GM23338 (cell line): ENCODE data around the gene CSNK2B.

Source experiments
- CREB1 ChIP-seq: fragments of 250-450 bp; sonication (Bioruptor Pico); IDR thresholded peaks from 2 replicates; pipeline ENCODE4 v1.5.0; 2020; ENCODE audit warnings: low read depth, mild to moderate bottlenecking, moderate library complexity
- EZH2 ChIP-seq: fragments of 200-600 bp; sonication (generic); IDR thresholded peaks from one replicate; pipeline ENCODE4 v1.8.0; 2017; ENCODE audit warnings: antibody characterized with exemption, mild to moderate bottlenecking, low read depth; ENCODE audit not compliant: unreplicated experiment
- EZH2phosphoT487 ChIP-seq: fragments of 200-600 bp; sonication (generic); IDR thresholded peaks from one replicate; pipeline ENCODE4 v1.8.1; 2018; ENCODE audit warnings: antibody characterized with exemption; ENCODE audit not compliant: unreplicated experiment
- POLR2AphosphoS5 ChIP-seq: IDR thresholded peaks from 2 replicates; pipeline ENCODE4 v1.6.1; 2016; ENCODE audit warnings: antibody characterized with exemption, low read depth
- TF ChIP-seq, protein P1 (sequence below), 2 experiments: fragments of 200-600 bp in 1 of 2; sonication (generic) in 1 of 2; conservative IDR thresholded peaks; 2 replicates each; pipeline versions ENCODE4 v1.5.1 to v1.6.1; 2016 to 2017; ENCODE audit warnings: antibody characterized with exemption in 2 of 2, low read depth in 2 of 2, mild to moderate bottlenecking in 2 of 2, moderate library complexity in 1 of 2
- TF ChIP-seq, protein P2 (sequence below): IDR thresholded peaks from one replicate; pipeline ENCODE4 v1.6.1; 2018; ENCODE audit warnings: antibody characterized with exemption; ENCODE audit not compliant: unreplicated experiment

DNA sequence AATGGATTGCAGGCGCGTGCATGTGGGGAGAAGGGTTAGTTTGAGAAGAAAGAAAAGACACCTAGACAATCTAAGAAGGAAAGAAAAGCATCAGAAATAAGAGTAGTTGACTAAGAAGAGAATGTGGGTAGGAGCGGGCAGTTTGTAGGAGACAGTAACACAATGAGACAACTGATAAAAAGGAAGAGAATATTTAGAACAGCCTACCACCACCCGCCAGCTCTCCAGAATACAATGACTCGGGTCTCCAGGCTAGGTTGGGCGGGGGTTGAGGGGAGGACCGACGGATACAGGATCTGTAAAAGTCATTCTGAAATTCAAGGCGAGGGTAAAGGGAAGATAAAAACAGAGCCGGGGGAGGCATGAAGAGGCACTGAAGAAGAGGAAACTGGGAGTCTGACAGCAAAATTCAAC lies 36.5 kb downstream of the CSNK2B start:
- TF ChIP-seq, protein P1, sequence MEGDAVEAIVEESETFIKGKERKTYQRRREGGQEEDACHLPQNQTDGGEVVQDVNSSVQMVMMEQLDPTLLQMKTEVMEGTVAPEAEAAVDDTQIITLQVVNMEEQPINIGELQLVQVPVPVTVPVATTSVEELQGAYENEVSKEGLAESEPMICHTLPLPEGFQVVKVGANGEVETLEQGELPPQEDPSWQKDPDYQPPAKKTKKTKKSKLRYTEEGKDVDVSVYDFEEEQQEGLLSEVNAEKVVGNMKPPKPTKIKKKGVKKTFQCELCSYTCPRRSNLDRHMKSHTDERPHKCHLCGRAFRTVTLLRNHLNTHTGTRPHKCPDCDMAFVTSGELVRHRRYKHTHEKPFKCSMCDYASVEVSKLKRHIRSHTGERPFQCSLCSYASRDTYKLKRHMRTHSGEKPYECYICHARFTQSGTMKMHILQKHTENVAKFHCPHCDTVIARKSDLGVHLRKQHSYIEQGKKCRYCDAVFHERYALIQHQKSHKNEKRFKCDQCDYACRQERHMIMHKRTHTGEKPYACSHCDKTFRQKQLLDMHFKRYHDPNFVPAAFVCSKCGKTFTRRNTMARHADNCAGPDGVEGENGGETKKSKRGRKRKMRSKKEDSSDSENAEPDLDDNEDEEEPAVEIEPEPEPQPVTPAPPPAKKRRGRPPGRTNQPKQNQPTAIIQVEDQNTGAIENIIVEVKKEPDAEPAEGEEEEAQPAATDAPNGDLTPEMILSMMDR (conservative IDR thresholded peaks at IDR 0.05; ENCODE audit: low read depth in 2 of 2) = no peak
- TF ChIP-seq EZH2 = no peak
- no peak for TF ChIP-seq EZH2phosphoT487
- TF ChIP-seq, protein P2, sequence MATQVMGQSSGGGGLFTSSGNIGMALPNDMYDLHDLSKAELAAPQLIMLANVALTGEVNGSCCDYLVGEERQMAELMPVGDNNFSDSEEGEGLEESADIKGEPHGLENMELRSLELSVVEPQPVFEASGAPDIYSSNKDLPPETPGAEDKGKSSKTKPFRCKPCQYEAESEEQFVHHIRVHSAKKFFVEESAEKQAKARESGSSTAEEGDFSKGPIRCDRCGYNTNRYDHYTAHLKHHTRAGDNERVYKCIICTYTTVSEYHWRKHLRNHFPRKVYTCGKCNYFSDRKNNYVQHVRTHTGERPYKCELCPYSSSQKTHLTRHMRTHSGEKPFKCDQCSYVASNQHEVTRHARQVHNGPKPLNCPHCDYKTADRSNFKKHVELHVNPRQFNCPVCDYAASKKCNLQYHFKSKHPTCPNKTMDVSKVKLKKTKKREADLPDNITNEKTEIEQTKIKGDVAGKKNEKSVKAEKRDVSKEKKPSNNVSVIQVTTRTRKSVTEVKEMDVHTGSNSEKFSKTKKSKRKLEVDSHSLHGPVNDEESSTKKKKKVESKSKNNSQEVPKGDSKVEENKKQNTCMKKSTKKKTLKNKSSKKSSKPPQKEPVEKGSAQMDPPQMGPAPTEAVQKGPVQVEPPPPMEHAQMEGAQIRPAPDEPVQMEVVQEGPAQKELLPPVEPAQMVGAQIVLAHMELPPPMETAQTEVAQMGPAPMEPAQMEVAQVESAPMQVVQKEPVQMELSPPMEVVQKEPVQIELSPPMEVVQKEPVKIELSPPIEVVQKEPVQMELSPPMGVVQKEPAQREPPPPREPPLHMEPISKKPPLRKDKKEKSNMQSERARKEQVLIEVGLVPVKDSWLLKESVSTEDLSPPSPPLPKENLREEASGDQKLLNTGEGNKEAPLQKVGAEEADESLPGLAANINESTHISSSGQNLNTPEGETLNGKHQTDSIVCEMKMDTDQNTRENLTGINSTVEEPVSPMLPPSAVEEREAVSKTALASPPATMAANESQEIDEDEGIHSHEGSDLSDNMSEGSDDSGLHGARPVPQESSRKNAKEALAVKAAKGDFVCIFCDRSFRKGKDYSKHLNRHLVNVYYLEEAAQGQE = no peak
- TF ChIP-seq POLR2AphosphoS5 = no peak
- TF ChIP-seq CREB1 (CRISPR knock-in tag) = no peak
